Nephron (organoid): Measurements from ENCODE around the gene JARID2.
A peak's percentile ranks its signal among the peaks of the same experiment; 100 is the strongest.

Experiments used
- H3K27ac Mint-ChIP-seq, 3 experiments: 2 replicates each; pipeline ENCODE4 v1.8.0; 2020; ENCODE audit warnings: mixed read lengths in 3 of 3, mild to moderate bottlenecking in 2 of 3, moderate library complexity in 1 of 3
- H3K27me3 Mint-ChIP-seq: 2 replicates; pipeline ENCODE4 v1.8.0; 2021; ENCODE audit warnings: low read depth, mild to moderate bottlenecking, moderate library complexity, mixed read lengths
- H3K36me3 Mint-ChIP-seq: 2 replicates; pipeline ENCODE4 v1.8.0; 2020; ENCODE audit warnings: low read depth, mixed read lengths
- H3K4me1 Mint-ChIP-seq: 2 replicates; pipeline ENCODE4 v1.8.0; 2020; ENCODE audit warnings: mixed read lengths
- H3K4me3 Mint-ChIP-seq, 3 experiments: 2 replicates each; pipeline ENCODE4 v1.8.0; 2020; ENCODE audit warnings: mild to moderate bottlenecking in 3 of 3, mixed read lengths in 3 of 3, moderate library complexity in 2 of 3
- H3K9me3 Mint-ChIP-seq: 2 replicates; pipeline ENCODE4 v1.8.0; 2020; ENCODE audit warnings: mixed read lengths
- TF ChIP-seq, protein P1 (sequence below), 3 experiments: fragments of 200-600 bp; sonication (generic); IDR thresholded peaks; one replicate each; pipeline ENCODE4 v1.5.0; 2021; ENCODE audit warnings: antibody characterized with exemption in 3 of 3; ENCODE audit not compliant: unreplicated experiment in 3 of 3

Gene JARID2

DNA sequence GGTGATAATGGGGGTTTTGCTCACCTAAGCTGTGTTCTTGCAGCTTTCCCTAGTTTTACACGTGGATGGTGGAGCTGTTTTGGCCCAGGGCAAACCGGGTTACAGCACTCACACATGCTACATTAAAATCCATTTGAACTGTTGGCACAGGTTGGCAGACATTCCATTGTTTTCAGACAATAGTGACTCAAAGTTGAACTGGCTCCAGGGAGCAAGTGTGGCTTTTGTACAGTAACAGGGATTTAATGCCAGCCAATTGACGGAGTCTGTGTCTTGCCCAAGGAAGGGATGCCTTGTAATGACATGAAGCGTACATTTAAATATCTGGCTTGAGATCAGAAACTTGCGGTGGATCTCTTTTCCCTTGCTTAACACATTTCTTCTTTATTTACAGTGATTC, 233.9 kb downstream of the JARID2 start:
- Mint-ChIP-seq H3K4me1 (peaks cover 77% of the 10 kb centered on the region), H3K36me3 (peaks cover 23% of the 10 kb centered on the region), H3K9me3 (no peaks in the 10 kb centered on the region), H3K27ac (peak overlapping the region; percentile 20 to 68 (median 60)), H3K4me3 (peak overlapping the region in 1 of 3 experiments; percentile 30), H3K27me3 (no peaks in the 10 kb centered on the region)
- TF ChIP-seq, protein P1, sequence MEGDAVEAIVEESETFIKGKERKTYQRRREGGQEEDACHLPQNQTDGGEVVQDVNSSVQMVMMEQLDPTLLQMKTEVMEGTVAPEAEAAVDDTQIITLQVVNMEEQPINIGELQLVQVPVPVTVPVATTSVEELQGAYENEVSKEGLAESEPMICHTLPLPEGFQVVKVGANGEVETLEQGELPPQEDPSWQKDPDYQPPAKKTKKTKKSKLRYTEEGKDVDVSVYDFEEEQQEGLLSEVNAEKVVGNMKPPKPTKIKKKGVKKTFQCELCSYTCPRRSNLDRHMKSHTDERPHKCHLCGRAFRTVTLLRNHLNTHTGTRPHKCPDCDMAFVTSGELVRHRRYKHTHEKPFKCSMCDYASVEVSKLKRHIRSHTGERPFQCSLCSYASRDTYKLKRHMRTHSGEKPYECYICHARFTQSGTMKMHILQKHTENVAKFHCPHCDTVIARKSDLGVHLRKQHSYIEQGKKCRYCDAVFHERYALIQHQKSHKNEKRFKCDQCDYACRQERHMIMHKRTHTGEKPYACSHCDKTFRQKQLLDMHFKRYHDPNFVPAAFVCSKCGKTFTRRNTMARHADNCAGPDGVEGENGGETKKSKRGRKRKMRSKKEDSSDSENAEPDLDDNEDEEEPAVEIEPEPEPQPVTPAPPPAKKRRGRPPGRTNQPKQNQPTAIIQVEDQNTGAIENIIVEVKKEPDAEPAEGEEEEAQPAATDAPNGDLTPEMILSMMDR (IDR thresholded peaks at IDR 0.05; ENCODE audit: unreplicated experiment in 3 of 3): no peak

DNA sequence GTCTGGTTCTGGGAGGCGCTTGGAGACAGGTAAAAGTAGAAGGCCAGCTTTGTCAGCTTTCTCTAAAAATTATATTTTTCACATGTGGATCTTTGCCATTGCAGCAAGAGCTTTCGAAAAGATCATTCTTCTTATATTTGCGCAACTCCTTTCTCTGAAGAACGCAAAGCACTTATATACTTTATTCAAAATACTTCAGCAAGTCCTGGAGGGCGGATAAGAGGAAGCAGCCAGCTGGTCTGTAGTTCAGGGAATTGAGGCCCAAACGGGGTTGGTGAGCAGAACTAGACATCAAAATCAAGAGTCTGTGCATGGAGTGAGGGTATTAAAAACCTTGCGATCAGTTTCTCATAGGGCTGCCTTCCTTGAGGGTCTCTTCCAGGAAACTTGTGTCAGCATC, 234.7 kb downstream of the JARID2 start:
- Mint-ChIP-seq H3K27me3 (no peaks in the 10 kb centered on the region), H3K9me3 (no peaks in the 10 kb centered on the region), H3K4me3 (peak overlapping the region in 1 of 3 experiments; percentile 12), H3K27ac (peak overlapping the region; percentile 29 to 68 (median 60)), H3K36me3 (peaks cover 16% of the 10 kb centered on the region), H3K4me1 (peaks cover 70% of the 10 kb centered on the region)
- TF ChIP-seq, protein P1 (IDR thresholded peaks at IDR 0.05; ENCODE audit: unreplicated experiment in 3 of 3): no peak

DNA sequence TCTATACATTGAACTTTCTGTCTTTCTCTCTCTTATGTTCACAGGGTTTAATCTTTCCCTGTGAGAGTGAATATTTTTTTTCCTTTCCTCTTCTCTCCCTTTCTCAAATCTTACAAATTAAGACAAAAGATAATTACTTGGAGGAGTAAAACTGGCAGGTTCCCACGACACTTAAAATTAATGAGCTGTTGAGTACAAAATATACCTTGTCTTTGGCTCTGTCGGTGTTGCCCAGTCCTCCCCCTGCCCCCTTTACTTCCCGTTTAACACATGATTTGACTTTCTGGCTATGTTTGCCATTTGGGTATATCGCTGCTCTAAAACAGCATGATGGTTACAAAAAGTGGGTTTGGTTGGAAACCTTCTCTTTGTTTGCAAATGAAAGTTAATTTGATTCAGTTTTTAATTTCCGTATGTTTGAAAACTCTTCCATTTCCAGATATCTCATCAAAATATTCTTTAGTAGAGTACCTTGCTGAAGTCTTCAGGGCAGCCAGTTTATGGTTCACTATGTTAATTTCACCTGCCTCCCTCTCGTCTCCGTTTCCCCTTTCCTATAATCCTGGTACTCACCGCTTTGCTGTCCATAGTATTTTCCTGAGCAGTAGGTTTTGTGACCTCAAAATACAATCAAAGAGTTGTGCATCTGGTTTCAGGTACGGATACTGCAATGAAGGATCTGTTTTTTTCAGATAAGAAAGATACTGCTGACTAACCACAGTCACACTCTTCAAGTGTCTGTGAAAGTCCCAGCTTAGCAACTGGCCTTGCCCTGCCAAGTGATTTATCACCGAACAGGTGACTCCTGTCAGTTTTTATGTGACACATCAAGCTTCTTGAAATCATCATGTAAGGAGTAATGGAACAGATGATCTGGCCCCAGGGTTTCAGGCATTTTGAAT, 235.8 kb downstream of the JARID2 start:
- Mint-ChIP-seq H3K4me3 (peak overlapping the region in 2 of 3 experiments; percentile 49 to 62), H3K27ac (peak overlapping the region; percentile 9 to 85 (median 30))
- TF ChIP-seq, protein P1 (IDR thresholded peaks at IDR 0.05; ENCODE audit: unreplicated experiment in 3 of 3): no peak

DNA sequence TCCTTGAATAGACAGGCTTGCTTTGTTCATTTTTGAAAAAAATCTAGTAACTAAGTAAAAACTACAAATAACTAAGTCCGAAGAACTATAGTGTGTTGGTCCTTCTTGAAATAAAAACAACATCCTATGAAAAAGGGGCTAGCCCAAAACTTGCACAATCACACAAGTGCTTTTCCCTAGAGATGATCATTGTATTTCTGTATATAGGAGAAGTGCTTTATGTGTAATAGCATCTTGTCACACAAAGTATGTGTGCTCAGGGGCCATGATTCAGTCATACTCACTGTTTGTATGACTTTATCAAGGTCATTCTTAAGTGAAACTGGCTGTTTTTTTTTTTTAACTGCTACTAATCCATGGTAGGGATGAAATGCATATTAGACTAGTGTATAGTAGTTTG, 237.2 kb downstream of the JARID2 start:
- Mint-ChIP-seq H3K4me1 (peaks cover 49% of the 10 kb centered on the region), H3K4me3 (no peak overlapping the region), H3K27ac (no peak overlapping the region), H3K36me3 (peaks cover 15% of the 10 kb centered on the region), H3K9me3 (no peaks in the 10 kb centered on the region), H3K27me3 (no peaks in the 10 kb centered on the region)
- TF ChIP-seq, protein P1 (IDR thresholded peaks at IDR 0.05; ENCODE audit: unreplicated experiment in 3 of 3): no peak

More for the DNA sequence above, 235.8 kb downstream of the JARID2 start:
- no peaks in the 10 kb centered on the region for H3K27me3 Mint-ChIP-seq
- H3K4me1 Mint-ChIP-seq: peaks cover 63% of the 10 kb centered on the region
- peaks cover 12% of the 10 kb centered on the region for H3K36me3 Mint-ChIP-seq
- no peaks in the 10 kb centered on the region for H3K9me3 Mint-ChIP-seq

DNA sequence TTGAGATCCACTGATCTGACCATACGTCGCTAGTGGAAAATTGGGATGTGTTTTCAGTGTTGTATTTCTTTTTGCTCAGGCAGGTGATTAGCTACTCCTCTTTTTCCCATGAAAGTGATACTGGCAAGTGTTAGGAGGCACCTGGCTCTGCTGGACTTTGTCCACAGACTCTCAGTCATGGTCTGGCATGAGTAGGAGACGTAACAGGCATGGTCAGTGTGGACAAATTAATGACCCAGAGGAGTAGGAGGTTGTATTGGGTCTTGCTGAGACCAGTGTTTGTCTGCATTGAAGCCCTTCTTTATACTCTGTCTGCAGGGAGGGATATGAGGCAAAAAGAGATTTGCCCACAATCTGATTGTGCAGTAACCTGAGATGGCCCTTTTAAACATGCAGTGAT, 238.3 kb downstream of the JARID2 start:
- peaks cover 41% of the 10 kb centered on the region for H3K4me1 Mint-ChIP-seq
- H3K27me3 Mint-ChIP-seq: no peaks in the 10 kb centered on the region
- H3K27ac Mint-ChIP-seq: peak overlapping the region in 2 of 3 experiments; percentile 60 to 69
- TF ChIP-seq, protein P1 (IDR thresholded peaks at IDR 0.05; ENCODE audit: unreplicated experiment in 3 of 3): no peak
- no peaks in the 10 kb centered on the region for H3K9me3 Mint-ChIP-seq
- H3K36me3 Mint-ChIP-seq: peaks cover 23% of the 10 kb centered on the region
- H3K4me3 Mint-ChIP-seq: no peak overlapping the region
